ENCODE measurements around the gene SGK2. TPM values are rescaled to one million over a fixed set of nuclear protein-coding genes. Genes with fewer than 3 reads are reported as not detected.
"Not testable (repeated sequence)": the region's sequence is repeated elsewhere in the genome, so short reads cannot be mapped to it uniquely, and the experiment has no call there.

Gene SGK2
- total RNA-seq, 1 experiment from 2014 or later: not detected

DNA sequence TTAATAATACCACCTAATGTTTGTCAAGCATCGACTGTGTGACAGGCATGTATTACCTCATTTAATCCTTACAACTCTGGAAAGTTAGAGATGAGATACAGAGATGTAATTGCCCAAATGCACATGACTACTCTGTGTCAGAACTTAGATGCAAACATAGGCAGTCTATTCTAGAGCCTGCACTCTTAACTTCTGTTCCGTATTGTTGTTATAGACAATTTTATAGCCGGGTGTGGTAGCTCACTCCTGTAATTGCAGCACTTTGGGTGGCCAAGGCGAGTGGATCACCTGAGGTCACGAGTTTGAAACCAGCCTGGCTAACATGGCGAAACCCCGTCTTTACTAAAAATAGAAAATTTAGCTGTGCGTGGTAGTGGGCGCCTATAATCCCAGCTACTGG lies 46.9 kb downstream of the SGK2 start:
- Histone ChIP-seq H3T11ph (ENCODE audit: low read length) (no peak overlapping the region), H3K9me3 (ENCODE audit: control insufficient read depth, low read depth, low read length) (no peaks in the 10 kb centered on the region), H3K27me3 (ENCODE audit: insufficient read depth, low read length) (no peaks in the 10 kb centered on the region), H2BK20ac (ENCODE audit: low read depth, low read length, poor library complexity, severe bottlenecking) (no peak overlapping the region), H3K56ac (ENCODE audit: insufficient read length, low read depth, low read length) (no peak overlapping the region), H3K23me2 (ENCODE audit: insufficient read length, low read depth, low read length, poor library complexity, severe bottlenecking) (no peaks in the 10 kb centered on the region), H4K5ac (ENCODE audit: insufficient read length, low read depth, low read length) (no peak overlapping the region), H4K8ac (replicated peaks; ENCODE audit: insufficient read length, low read depth, low read length) (no peak overlapping the region), H4K91ac (ENCODE audit: insufficient read length, low read depth, low read length) (no peak overlapping the region), H3K18ac (ENCODE audit: insufficient read length, low read depth, low read length) (no peak overlapping the region), H2BK5ac (ENCODE audit: insufficient read length, low read length) (no peak overlapping the region), H3K27ac (ENCODE audit: insufficient read length, low read depth, low read length) (no peak overlapping the region), H3K79me2 (ENCODE audit: insufficient read depth, low read length) (no peaks in the 10 kb centered on the region), H3K23ac (ENCODE audit: insufficient read length, low read depth, low read length) (no peak overlapping the region), H2BK120ac (ENCODE audit: low read depth, low read length, poor library complexity, severe bottlenecking) (no peak overlapping the region), H3K79me1 (ENCODE audit: insufficient read depth, low read depth, low read length, poor library complexity, severe bottlenecking) (no peaks in the 10 kb centered on the region), H3K9ac (ENCODE audit: extremely low read depth, insufficient read length, low read length) (no peak overlapping the region), H2BK15ac (ENCODE audit: low read depth, low read length) (no peak overlapping the region), H3K4me1 (ENCODE audit: insufficient read depth, low read length) (no peaks in the 10 kb centered on the region), H2AFZ (ENCODE audit: low read length) (no peak overlapping the region), H2BK12ac (ENCODE audit: insufficient read length, low read depth, low read length) (no peak overlapping the region), H2AK5ac (ENCODE audit: insufficient read length, low read length) (no peak overlapping the region), H3K4me2 (ENCODE audit: insufficient read depth, insufficient read length, low read length) (no peak overlapping the region), H3K14ac (ENCODE audit: insufficient read depth, low read length) (no peak overlapping the region), H4K20me1 (ENCODE audit: control insufficient read depth, insufficient read depth, insufficient read length) (no peaks in the 10 kb centered on the region), H3K4ac (ENCODE audit: low read depth, low read length) (no peak overlapping the region)
- no CpG with 5 or more reads among the region's 9 CpGs for WGBS (ENCODE audit: extremely low coverage, insufficient read length, low lambda C conversion rate)
- Mint-ChIP-seq H3K27ac (no peak overlapping the region), H3K4me3 (no peak overlapping the region), H3K27me3 (ENCODE audit: low read depth) (no peaks in the 10 kb centered on the region), H3K9me3 (no peaks in the 10 kb centered on the region; a peak in 1 of 5 replicates), H3K36me3 (ENCODE audit: insufficient read depth in 1 of 3, low read depth in 3 of 3) (peaks cover 22 to 60% (median 58%) of the 10 kb centered on the region in 3 experiments), H3K4me1 (no peaks in the 10 kb centered on the region)
- TF ChIP-seq, protein P1, sequence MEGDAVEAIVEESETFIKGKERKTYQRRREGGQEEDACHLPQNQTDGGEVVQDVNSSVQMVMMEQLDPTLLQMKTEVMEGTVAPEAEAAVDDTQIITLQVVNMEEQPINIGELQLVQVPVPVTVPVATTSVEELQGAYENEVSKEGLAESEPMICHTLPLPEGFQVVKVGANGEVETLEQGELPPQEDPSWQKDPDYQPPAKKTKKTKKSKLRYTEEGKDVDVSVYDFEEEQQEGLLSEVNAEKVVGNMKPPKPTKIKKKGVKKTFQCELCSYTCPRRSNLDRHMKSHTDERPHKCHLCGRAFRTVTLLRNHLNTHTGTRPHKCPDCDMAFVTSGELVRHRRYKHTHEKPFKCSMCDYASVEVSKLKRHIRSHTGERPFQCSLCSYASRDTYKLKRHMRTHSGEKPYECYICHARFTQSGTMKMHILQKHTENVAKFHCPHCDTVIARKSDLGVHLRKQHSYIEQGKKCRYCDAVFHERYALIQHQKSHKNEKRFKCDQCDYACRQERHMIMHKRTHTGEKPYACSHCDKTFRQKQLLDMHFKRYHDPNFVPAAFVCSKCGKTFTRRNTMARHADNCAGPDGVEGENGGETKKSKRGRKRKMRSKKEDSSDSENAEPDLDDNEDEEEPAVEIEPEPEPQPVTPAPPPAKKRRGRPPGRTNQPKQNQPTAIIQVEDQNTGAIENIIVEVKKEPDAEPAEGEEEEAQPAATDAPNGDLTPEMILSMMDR (conservative IDR thresholded peaks at IDR 0.05): no peak
- no peak for DNase-seq

DNA sequence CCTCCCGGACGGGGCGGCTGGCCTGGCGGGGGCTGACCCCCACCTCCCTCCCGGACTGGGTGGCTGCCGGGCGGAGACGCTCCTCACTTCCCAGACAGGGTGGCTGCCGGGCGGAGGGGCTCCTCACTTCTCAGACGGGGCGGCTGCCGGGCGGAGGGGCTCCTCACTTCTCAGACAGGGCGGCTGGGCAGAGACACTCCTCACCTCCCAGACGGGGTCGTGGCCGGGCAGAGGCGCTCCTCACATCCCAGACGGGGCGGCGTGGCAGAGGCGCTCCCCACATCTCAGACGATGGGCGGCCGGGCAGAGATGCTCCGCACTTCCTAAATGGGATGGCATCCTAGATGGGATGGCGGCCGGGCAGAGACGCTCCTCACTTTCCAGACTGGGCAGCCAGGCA lies 48.5 kb downstream of the SGK2 start:
- H3K4me3 Mint-ChIP-seq; H4K20me1 ChIP-seq (ENCODE audit: control insufficient read depth, insufficient read depth, insufficient read length); H2BK12ac ChIP-seq (ENCODE audit: insufficient read length, low read depth, low read length); H3T11ph ChIP-seq (ENCODE audit: low read length); H3K23ac ChIP-seq (ENCODE audit: insufficient read length, low read depth, low read length); H3K27ac Mint-ChIP-seq; H3K4me2 ChIP-seq (ENCODE audit: insufficient read depth, insufficient read length, low read length); H2BK5ac ChIP-seq (ENCODE audit: insufficient read length, low read length); H4K91ac ChIP-seq (ENCODE audit: insufficient read length, low read depth, low read length); H3K56ac ChIP-seq (ENCODE audit: insufficient read length, low read depth, low read length); H3K18ac ChIP-seq (ENCODE audit: insufficient read length, low read depth, low read length); H3K27me3 Mint-ChIP-seq (ENCODE audit: low read depth); H3K27me3 ChIP-seq (ENCODE audit: insufficient read depth, low read length); H3K4me1 ChIP-seq (ENCODE audit: insufficient read depth, low read length); H3K4me1 Mint-ChIP-seq; H4K5ac ChIP-seq (ENCODE audit: insufficient read length, low read depth, low read length); H2BK120ac ChIP-seq (ENCODE audit: low read depth, low read length, poor library complexity, severe bottlenecking); H3K9me3 Mint-ChIP-seq; H3K14ac ChIP-seq (ENCODE audit: insufficient read depth, low read length); DNase-seq; H2BK20ac ChIP-seq (ENCODE audit: low read depth, low read length, poor library complexity, severe bottlenecking); H3K79me2 ChIP-seq (ENCODE audit: insufficient read depth, low read length); H3K9ac ChIP-seq (ENCODE audit: extremely low read depth, insufficient read length, low read length); H4K8ac ChIP-seq (replicated peaks; ENCODE audit: insufficient read length, low read depth, low read length); H2BK15ac ChIP-seq (ENCODE audit: low read depth, low read length); H3K79me1 ChIP-seq (ENCODE audit: insufficient read depth, low read depth, low read length, poor library complexity, severe bottlenecking); H3K27ac ChIP-seq (ENCODE audit: insufficient read length, low read depth, low read length); H3K9me3 ChIP-seq (ENCODE audit: control insufficient read depth, low read depth, low read length); H3K23me2 ChIP-seq (ENCODE audit: insufficient read length, low read depth, low read length, poor library complexity, severe bottlenecking); H2AK5ac ChIP-seq (ENCODE audit: insufficient read length, low read length); H3K4ac ChIP-seq (ENCODE audit: low read depth, low read length); H2AFZ ChIP-seq (ENCODE audit: low read length): not testable (repeated sequence)
- H3K36me3 Mint-ChIP-seq (ENCODE audit: insufficient read depth in 1 of 3, low read depth in 3 of 3): peaks cover 22 to 65% (median 55%) of the 10 kb centered on the region in 3 experiments
- no CpG with 5 or more reads among the region's 30 CpGs for WGBS (ENCODE audit: extremely low coverage, insufficient read length, low lambda C conversion rate)
